Uterus (tissue), 2 donors: ENCODE data around the gene CAMK1D.

Experiments
- CTCF ChIP-seq, 4 experiments: fragments of 200-600 bp in 2 of 4; fragments of 450-650 bp in 2 of 4; sonication (generic) in 2 of 4; IDR thresholded peaks; one replicate each; pipeline ENCODE4 v1.5.1; 2016 to 2019; ENCODE audit warnings: antibody characterized with exemption in 4 of 4, mild to moderate bottlenecking in 2 of 4, moderate library complexity in 1 of 4
- POLR2A ChIP-seq, 2 donors: fragments of 450-650 bp; IDR thresholded peaks; one replicate each; pipeline ENCODE4 v1.6.1; 2016; ENCODE audit warnings: antibody characterized with exemption in 2 of 2, mild to moderate bottlenecking in 1 of 2, moderate library complexity in 1 of 2

- TF ChIP-seq CTCF (IDR thresholded peaks at IDR 0.05), result no peak
- TF ChIP-seq POLR2A (IDR thresholded peaks at IDR 0.05), result no peak
Measured at GRCh38 chr10:12367272-12367671, 17.9 kb downstream of the CAMK1D start.
